22Rv1 (cell line): ENCODE measurements around the gene KCNQ2.

Source experiments
- H3K27ac ChIP-seq: fragments of 450-650 bp; 2 replicates; pipeline ENCODE4 v1.5.1; 2017
- ZFX ChIP-seq: fragments of 450-650 bp; IDR thresholded peaks from 2 replicates; pipeline ENCODE4 v1.6.1; 2017; ENCODE audit warnings: antibody characterized with exemption, borderline replicate concordance
- TF ChIP-seq, protein P1 (sequence below): fragments of 450-650 bp; IDR thresholded peaks from 2 replicates; pipeline ENCODE4 v1.5.1; 2017; ENCODE audit warnings: mild to moderate bottlenecking

Gene KCNQ2

GRCh38 chr20:63375438-63375837 lies 97.0 kb downstream of the KCNQ2 start:
- TF ChIP-seq ZFX = no peak
- TF ChIP-seq, protein P1, sequence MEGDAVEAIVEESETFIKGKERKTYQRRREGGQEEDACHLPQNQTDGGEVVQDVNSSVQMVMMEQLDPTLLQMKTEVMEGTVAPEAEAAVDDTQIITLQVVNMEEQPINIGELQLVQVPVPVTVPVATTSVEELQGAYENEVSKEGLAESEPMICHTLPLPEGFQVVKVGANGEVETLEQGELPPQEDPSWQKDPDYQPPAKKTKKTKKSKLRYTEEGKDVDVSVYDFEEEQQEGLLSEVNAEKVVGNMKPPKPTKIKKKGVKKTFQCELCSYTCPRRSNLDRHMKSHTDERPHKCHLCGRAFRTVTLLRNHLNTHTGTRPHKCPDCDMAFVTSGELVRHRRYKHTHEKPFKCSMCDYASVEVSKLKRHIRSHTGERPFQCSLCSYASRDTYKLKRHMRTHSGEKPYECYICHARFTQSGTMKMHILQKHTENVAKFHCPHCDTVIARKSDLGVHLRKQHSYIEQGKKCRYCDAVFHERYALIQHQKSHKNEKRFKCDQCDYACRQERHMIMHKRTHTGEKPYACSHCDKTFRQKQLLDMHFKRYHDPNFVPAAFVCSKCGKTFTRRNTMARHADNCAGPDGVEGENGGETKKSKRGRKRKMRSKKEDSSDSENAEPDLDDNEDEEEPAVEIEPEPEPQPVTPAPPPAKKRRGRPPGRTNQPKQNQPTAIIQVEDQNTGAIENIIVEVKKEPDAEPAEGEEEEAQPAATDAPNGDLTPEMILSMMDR = no peak
- no peak overlapping the region for H3K27ac ChIP-seq

DNA sequence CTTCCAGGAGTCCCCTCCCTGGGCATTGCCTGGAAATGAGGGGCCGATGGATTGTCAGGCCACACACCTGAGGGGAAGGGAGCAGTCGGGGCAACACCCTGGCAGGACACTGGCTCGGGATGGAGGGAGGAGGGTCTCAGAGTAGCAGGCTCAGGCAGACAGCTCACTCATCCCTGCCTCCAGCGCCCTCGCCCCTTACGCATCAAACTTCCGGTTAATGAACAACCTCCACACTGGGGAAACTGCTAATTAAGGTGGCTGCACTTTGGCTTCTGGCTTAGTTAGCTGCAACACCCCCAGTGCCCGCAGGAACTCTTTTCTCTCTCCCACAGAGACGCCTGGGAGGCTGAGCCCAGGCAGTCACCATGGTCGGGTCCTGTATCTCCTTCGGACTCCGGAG lies 98.0 kb downstream of the KCNQ2 start:
- H3K27ac ChIP-seq = no peak overlapping the region
- TF ChIP-seq, protein P1 = no peak
- TF ChIP-seq ZFX = no peak

GRCh38 chr20:63373996-63374395 lies 98.5 kb downstream of the KCNQ2 start:
- no peak overlapping the region for H3K27ac ChIP-seq
- TF ChIP-seq, protein P1 = no peak
- TF ChIP-seq ZFX = no peak

DNA sequence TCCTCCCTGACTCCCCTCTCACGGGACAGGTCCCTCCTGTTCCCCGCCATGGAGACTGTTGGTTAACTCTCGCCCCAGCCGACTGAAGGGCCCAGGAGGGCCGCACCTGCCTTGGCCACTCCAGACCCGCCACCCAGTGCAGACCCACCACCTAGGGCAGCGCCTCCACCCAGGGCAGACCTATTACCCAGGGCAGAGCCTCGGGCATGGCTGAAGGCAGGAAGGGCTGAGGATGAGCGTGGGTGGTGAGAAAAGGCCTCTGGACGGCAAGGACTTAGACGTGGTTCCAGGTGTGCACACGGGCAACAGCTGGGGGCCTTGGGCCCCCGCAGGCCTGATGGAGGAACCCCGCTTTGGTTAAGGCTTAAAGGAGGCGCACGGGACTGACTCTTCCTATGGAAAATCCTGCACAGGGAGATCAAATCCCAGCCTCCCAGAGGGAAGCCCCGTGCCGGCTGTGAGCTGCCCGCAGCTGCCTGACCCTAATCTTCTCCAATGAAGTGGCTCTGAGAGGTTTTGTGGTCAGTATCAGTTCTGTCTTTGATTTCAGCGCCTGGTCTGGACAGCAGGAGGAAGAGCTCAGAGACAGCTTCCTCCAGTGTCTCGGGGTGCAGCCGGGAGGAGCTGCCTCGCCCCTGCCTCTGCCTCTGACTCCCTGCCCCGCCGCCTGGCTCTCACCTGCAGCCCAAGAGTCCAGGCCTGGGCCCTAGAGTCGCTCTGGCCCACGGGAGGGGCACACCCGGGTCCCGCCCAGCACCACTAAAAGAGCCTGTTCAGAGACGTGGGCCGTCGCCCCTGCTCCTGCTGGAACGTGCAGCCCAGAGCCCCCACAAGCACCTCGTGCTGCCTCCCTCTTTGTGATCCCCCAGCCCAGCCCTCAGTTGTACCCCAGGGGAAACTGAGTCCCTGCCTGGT lies 99.2 kb downstream of the KCNQ2 start:
- TF ChIP-seq, protein P1 = no peak
- TF ChIP-seq ZFX = no peak
- no peak overlapping the region for H3K27ac ChIP-seq

DNA sequence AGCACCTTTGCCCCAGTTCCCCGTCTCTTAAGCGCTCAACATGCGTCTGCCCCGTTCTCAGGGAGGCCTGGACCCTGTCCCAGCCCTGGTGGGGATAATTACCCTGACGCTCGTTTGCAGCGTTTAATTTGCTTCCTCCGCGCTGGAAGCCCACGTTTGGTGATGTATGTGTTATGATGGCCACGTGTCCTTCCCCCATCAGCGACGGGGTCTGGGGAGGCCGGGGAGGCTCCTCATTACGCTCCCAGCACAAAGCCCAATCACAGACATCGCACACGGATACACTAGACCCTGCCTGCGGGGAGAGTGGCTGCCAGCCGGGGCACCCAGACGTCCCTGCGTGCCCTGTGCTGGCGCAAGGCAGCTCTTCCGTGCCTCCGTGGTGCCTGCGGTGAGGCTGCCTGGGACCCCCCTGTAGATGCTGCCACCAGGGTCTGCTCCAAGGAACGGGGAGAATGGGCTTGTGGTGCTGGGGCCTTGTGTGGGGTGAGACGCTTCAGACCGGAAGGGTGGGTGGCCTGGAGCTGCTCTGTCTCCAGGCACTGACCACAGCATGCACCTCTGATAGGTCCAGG lies 101.1 kb downstream of the KCNQ2 start:
- TF ChIP-seq, protein P1 = no peak
- TF ChIP-seq ZFX = no peak
- H3K27ac ChIP-seq = no peak overlapping the region

DNA sequence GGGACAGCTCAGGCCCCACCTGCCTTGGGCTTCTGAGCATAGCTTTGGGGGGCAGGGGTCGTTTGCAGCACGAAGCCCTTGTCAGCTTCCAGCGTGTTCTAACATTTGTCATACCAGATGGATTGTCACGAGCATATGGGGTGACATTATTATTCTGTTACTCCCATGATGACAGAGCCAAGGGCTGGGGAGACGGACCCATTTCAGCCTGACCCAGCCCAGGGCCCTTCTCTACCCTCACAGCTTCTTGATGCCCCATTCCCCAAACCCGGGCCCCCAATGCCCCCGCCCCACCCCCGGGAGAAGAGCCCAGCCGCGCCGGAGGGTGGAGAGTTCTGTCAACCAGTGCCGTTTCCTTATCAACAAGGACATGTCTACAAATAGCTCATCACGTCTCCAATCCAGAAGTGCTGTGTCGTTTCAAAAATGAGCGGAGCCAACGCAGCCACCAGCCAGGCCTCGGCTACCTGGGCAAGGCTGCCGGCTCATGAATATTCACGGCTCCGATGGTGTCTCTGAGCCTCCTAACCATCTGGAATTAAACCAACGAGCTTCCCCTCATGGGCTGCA lies 101.8 kb downstream of the KCNQ2 start:
- no peak overlapping the region for H3K27ac ChIP-seq
- TF ChIP-seq, protein P1 = no peak
- no peak for TF ChIP-seq ZFX
